ENCODE data around the gene COPB2.
"Not testable (repeated sequence)": the region's sequence is repeated elsewhere in the genome, so short reads cannot be mapped to it uniquely, and the experiment has no call there.

The COPB2 gene

GRCh38 chr3:139389552-139390368 lies at the start of gene COPB2:
Gene COPB2, minus strand, starts transcription at chr3:139389647. Its CDS starts 97 bp downstream, at chr3:139389550.
- DNase-seq (ENCODE audit: low spot score), result peak; percentile 99

GRCh38 chr3:139434764-139435307 lies 45.4 kb upstream of the COPB2 start:
- no peak for DNase-seq (ENCODE audit: low spot score)

GRCh38 chr3:139434228-139434627 lies 44.8 kb upstream of the COPB2 start:
- DNase-seq (ENCODE audit: low spot score), result no peak

GRCh38 chr3:139433089-139433488 lies 43.6 kb upstream of the COPB2 start:
- DNase-seq (ENCODE audit: low spot score), result no peak

GRCh38 chr3:139430493-139430892 lies 41.0 kb upstream of the COPB2 start:
- DNase-seq (ENCODE audit: low spot score), result no peak

GRCh38 chr3:139427283-139428060 lies 38.0 kb upstream of the COPB2 start:
- DNase-seq (ENCODE audit: low spot score), result peak; percentile 95

- no peak for DNase-seq (ENCODE audit: low spot score)
Measured at GRCh38 chr3:139425745-139426400, 36.4 kb upstream of the COPB2 start.

GRCh38 chr3:139423232-139423631 lies 33.8 kb upstream of the COPB2 start:
- DNase-seq (ENCODE audit: low spot score), result no peak

GRCh38 chr3:139421460-139421859 lies 32.0 kb upstream of the COPB2 start:
- no peak for DNase-seq (ENCODE audit: low spot score)

GRCh38 chr3:139421040-139421439 lies 31.6 kb upstream of the COPB2 start:
- DNase-seq (ENCODE audit: low spot score), result no peak

GRCh38 chr3:139418144-139418543 lies 28.7 kb upstream of the COPB2 start:
- DNase-seq (ENCODE audit: low spot score), result no peak

- DNase-seq (ENCODE audit: low spot score), result no peak
Measured at GRCh38 chr3:139416275-139416674, 26.8 kb upstream of the COPB2 start.

GRCh38 chr3:139414608-139415224 lies 25.3 kb upstream of the COPB2 start:
- DNase-seq (ENCODE audit: low spot score), result no peak

GRCh38 chr3:139412891-139413290 lies 23.4 kb upstream of the COPB2 start:
- not testable (repeated sequence) for DNase-seq (ENCODE audit: low spot score)

GRCh38 chr3:139401155-139401554 lies 11.7 kb upstream of the COPB2 start:
- DNase-seq (ENCODE audit: low spot score), result not testable (repeated sequence)

- no peak for DNase-seq (ENCODE audit: low spot score)
Measured at GRCh38 chr3:139396707-139397106, 7.3 kb upstream of the COPB2 start.

- no peak for DNase-seq (ENCODE audit: low spot score)
Measured at GRCh38 chr3:139394116-139394515, 4.7 kb upstream of the COPB2 start.

GRCh38 chr3:139388821-139389551 lies 461 bp downstream of the COPB2 start:
- DNase-seq (ENCODE audit: low spot score), result peak; percentile 15

- no peak for DNase-seq (ENCODE audit: low spot score)
Measured at GRCh38 chr3:139388077-139388476, 1.4 kb downstream of the COPB2 start.

GRCh38 chr3:139382291-139382690 lies 7.2 kb downstream of the COPB2 start:
- DNase-seq (ENCODE audit: low spot score), result not testable (repeated sequence)

GRCh38 chr3:139380575-139380974 lies 8.9 kb downstream of the COPB2 start:
- no peak for DNase-seq (ENCODE audit: low spot score)
